OCI-LY3 (cell line): ENCODE results near the gene PPP6R2.
"Not testable (repeated sequence)": the region's sequence is repeated elsewhere in the genome, so short reads cannot be mapped to it uniquely, and the experiment has no call there.

ENCODE experiments used
- H2AFZ ChIP-seq: fragments of 200-600, 300-600 bp; shearing (Covaris generic); 2 replicates; pipeline ENCODE4 v1.6.0; 2014; ENCODE audit warnings: antibody characterized with exemption, low read depth, low read length
- H3K27ac ChIP-seq: fragments of 200-600, 300-600 bp; sonication (generic); 2 replicates; pipeline ENCODE4 v1.5.1; 2014; ENCODE audit warnings: mild to moderate bottlenecking, low read length, moderate library complexity, mixed read lengths
- H3K27me3 ChIP-seq: fragments of 200-600, 300-600 bp; sonication (generic); 2 replicates; pipeline ENCODE4 v1.6.1; 2014; ENCODE audit warnings: low read depth, low read length, mixed read lengths
- H3K36me3 ChIP-seq: fragments of 200-600, 300-600 bp; sonication (generic); replicated peaks from 2 replicates; pipeline ENCODE3; 2014; ENCODE audit warnings: low read depth, low read length, mixed read lengths
- H3K4me1 ChIP-seq: fragments of 300-600, 200-600 bp; sonication (generic); 2 replicates; pipeline ENCODE4 v1.6.1; 2014; ENCODE audit warnings: low read length, mixed read lengths
- H3K4me2 ChIP-seq: fragments of 200-600, 300-600 bp; sonication (generic); 2 replicates; pipeline ENCODE4 v1.6.1; 2014; ENCODE audit warnings: low read length, mixed read lengths
- H3K4me3 ChIP-seq: fragments of 300-600, 200-600 bp; sonication (generic); 2 replicates; pipeline ENCODE4 v1.5.1; 2014; ENCODE audit warnings: antibody characterized with exemption, mild to moderate bottlenecking, low read length, moderate library complexity
- H3K79me2 ChIP-seq: fragments of 300-600, 200-600 bp; shearing (Covaris generic); 2 replicates; pipeline ENCODE4 v1.6.1; 2014; ENCODE audit warnings: mild to moderate bottlenecking, low read length, mixed read lengths
- H3K9ac ChIP-seq: fragments of 300-600, 200-600 bp; shearing (Covaris generic); 2 replicates; pipeline ENCODE4 v1.6.0; 2014; ENCODE audit warnings: mild to moderate bottlenecking, low read length, moderate library complexity
- H3K9me3 ChIP-seq: fragments of 200-600, 300-600 bp; shearing (Covaris generic); 2 replicates; pipeline ENCODE4 v1.6.1; 2014; ENCODE audit warnings: low read length, mixed read lengths; ENCODE audit not compliant: insufficient read depth
- H4K20me1 ChIP-seq: fragments of 200-600, 300-600 bp; sonication (generic); 2 replicates; pipeline ENCODE4 v1.6.1; 2016; ENCODE audit warnings: low read length, mixed read lengths; ENCODE audit not compliant: insufficient read depth
- CTCF ChIP-seq: fragments of 200-600, 300-600 bp; sonication (generic); IDR thresholded peaks from 2 replicates; pipeline ENCODE4 v1.5.1; 2014; ENCODE audit warnings: antibody characterized with exemption, low read length, low read depth
- EZH2phosphoT487 ChIP-seq: fragments of 200-600 bp; shearing (Covaris generic); IDR thresholded peaks from 2 replicates; pipeline ENCODE4 v1.6.1; 2018; ENCODE audit warnings: antibody characterized with exemption, mixed run types, low read depth

The PPP6R2 gene

DNA sequence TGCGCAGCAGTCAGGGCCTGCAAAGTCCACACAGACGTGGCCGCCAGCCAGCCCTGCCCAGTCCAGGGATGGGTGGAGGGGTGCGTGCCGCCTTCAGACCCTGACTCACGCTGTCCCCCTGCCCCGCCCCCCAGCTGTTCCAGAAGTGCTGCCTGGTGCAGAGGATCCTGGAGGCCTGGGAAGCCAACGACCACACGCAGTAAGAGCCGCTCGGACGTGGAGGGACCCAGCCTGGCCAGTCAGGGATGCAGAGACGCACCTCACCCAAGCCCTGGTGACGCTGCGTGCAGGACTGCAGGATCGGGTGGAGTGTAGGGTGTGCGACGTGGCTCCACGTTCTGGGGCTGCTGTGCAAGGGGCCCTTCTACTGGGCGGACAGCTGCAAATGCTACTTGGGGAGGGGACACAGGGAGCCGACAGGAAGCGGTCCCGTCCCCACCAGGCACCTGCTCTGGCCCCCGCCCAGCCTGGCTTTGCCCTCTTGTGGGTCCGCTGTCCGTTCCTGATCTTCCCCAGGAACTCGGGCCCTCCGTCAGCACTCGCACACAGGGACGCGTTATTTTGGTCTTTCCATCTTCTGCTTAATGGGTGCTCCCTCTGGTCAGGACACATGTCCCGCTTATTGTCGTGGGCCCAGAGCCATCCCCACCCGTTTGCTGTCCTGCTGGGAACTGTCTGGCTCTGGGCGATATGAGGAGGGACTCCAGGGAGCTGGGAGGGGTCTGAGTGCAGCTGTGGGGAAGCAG, 89.2 kb downstream of the PPP6R2 start:
- Histone ChIP-seq H3K4me2 (no peak overlapping the region), H4K20me1 (no peaks in the 10 kb centered on the region), H3K27ac (no peak overlapping the region), H3K79me2 (no peaks in the 10 kb centered on the region), H3K36me3 (no peaks in the 10 kb centered on the region), H2AFZ (no peak overlapping the region), H3K9me3 (no peaks in the 10 kb centered on the region), H3K4me1 (no peaks in the 10 kb centered on the region), H3K9ac (no peak overlapping the region), H3K4me3 (no peak overlapping the region), H3K27me3 (no peaks in the 10 kb centered on the region)
- no peak for TF ChIP-seq CTCF

GRCh38 chr22:50432877-50433510, 89.9 kb downstream of the PPP6R2 start:
- not testable (repeated sequence) for H3K9me3 ChIP-seq, H3K36me3 ChIP-seq, H3K79me2 ChIP-seq, H3K9ac ChIP-seq, H3K27ac ChIP-seq, H3K4me1 ChIP-seq, H3K4me2 ChIP-seq, H4K20me1 ChIP-seq, H3K27me3 ChIP-seq, H3K4me3 ChIP-seq, H2AFZ ChIP-seq

GRCh38 chr22:50434849-50435248, 91.7 kb downstream of the PPP6R2 start:
- no peaks in the 10 kb centered on the region for H3K9me3 ChIP-seq
- H3K4me1 ChIP-seq, result no peaks in the 10 kb centered on the region
- H3K9ac ChIP-seq, result no peak overlapping the region
- H3K4me3 ChIP-seq, result no peak overlapping the region
- no peaks in the 10 kb centered on the region for H3K79me2 ChIP-seq
- no peak for TF ChIP-seq CTCF
- TF ChIP-seq EZH2phosphoT487, result no peak
- no peaks in the 10 kb centered on the region for H3K36me3 ChIP-seq
- H3K27ac ChIP-seq, result no peak overlapping the region
- H4K20me1 ChIP-seq, result no peaks in the 10 kb centered on the region
- H3K4me2 ChIP-seq, result no peak overlapping the region
- no peak overlapping the region for H2AFZ ChIP-seq
- no peaks in the 10 kb centered on the region for H3K27me3 ChIP-seq

- H3K27ac ChIP-seq, result no peak overlapping the region
- no peaks in the 10 kb centered on the region for H3K9me3 ChIP-seq
- no peaks in the 10 kb centered on the region for H3K36me3 ChIP-seq
- TF ChIP-seq CTCF (no peak), EZH2phosphoT487 (no peak)
- H3K4me1 ChIP-seq, result no peaks in the 10 kb centered on the region
- H3K4me2 ChIP-seq, result no peak overlapping the region
- H3K9ac ChIP-seq, result no peak overlapping the region
- no peaks in the 10 kb centered on the region for H4K20me1 ChIP-seq
- H3K27me3 ChIP-seq, result no peaks in the 10 kb centered on the region
- H3K4me3 ChIP-seq, result no peak overlapping the region
- no peak overlapping the region for H2AFZ ChIP-seq
- H3K79me2 ChIP-seq, result no peaks in the 10 kb centered on the region
These were observed 92.3 kb downstream of the PPP6R2 start for GRCh38 chr22:50435291-50436014.
